T-helper 2 cell treated with Interferon-gamma antibody and Interleukin-4, amounts not matched to agents 100 ng/mL and 5 ng/mL, for 36 hours (primary cell): ENCODE measurements around the gene LYSMD3. TPM values are rescaled to one million over a fixed set of nuclear protein-coding genes. Genes with fewer than 3 reads are reported as not detected.

ENCODE experiments used
- intact Hi-C: fragments of 100-400 bp; cut with micrococcal nuclease; formaldehyde crosslinking; loops from one replicate; pipeline ENCODE4 v1.15.1; 2023
- total RNA-seq: library from RNA; stranded (reverse); gene quantifications from 2 replicates; pipeline ENCODE4 v1.2.3, GENCODE V29; 2022

LYSMD3 gene
- total RNA-seq, 1 donor from 2014 or later: 22.8 TPM

- intact Hi-C loops: no loop called here
These were observed 18.7 kb upstream of the LYSMD3 start for GRCh38 chr5:90548069-90548593.

DNA sequence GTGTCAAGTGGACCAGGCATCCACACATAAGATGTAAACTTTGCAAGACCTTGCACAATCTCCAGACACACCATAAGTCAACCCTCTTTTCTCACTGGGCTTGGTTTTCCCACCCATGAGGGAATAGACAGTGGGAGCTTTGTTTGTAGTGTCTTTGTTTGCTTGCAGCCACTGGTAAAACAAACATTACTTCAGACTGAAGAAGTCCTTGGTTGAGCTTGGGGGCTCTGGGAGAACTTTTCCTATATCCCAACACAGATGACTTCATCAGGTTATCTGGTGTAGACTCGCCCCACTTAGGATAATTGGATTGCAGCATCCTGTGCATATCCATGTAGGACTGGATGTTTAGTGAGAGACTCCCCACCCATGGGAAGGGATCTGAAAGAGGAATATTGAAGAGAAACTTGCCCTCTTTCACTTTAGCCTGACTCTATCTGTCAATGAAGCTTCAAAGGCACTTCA, 17.7 kb upstream of the LYSMD3 start:
- intact Hi-C loops: no loop called here

DNA sequence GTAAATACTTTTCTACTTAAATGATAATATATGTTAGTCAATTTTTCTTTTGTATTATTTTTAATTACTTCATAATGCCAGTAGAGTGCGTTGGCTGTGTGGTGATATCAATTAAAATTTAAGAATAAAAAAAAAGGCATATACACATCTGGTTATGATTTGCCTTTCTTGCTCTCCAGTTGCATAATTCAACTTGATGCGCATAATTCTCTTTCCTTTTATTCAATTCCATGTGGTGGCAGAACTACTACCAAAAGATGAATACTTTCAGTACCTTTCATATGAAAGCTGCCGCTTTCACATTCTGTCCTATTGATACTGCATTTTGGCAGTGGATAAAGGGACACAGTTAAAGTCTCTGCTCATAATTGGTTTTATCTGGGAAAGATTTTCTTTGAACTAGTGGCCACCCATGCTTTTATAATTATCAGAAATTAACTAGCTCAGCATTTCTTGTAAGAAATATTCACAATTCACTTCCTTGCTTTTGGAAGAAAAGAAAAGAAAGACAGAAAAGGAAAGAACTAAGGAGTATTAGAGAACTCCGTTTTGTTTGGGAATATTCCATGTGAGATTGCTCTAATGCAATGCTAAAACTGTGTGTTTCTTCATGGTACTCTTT, 16.9 kb upstream of the LYSMD3 start:
- intact Hi-C loops: no loop called here

DNA sequence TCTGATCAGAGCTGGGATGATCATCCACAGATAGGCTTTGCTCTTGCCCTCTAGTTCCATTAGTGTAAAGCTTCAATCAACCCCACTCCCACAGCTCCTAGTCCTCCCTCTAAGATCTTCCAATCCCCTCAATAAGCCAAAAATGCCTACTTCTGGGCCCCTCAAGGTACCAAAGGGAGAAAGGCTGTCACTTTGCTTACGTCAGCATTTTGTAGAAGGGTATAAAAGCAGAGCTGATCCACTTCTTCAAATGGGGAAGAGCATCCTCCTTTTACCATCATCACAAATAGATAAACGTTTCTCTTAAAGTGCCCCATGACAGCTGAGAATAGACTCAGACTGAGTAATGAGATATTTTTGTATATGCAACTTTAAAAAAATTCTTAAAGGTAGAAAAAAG, 16.1 kb upstream of the LYSMD3 start:
- intact Hi-C loops: no loop called here

DNA sequence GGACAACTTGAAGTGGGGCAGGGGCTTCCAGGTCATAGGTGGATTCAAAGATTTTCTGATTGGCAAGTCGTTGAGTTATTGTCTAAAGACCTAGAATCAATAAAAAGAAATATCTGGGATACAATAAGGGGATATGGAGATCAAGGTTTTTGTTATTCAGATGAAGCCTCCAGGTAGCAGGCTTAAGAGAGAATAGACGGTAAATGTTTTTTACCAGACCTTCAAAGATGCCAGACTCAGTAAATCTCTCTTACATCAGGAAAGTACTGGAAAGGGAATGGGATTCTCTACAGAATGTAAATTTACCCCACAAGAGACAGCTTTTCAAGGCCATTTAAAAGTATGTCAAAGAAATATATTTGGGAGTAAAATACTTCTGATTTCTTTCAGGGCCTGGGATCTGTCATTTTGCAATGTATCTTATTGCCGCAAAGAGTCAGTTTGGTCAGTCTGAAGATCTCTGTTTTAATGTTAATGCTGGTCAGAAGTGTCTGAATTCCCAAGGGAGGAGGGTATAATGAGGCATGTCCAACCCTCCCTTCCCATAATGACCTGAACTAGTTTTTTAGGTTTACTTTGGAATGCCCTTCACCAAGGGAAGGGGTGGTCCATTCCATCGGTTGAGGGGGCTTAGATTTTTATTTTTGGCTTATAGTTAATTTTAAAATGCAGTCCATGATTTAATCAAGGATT, 13.6 kb upstream of the LYSMD3 start:
- intact Hi-C loops: no loop called here

DNA sequence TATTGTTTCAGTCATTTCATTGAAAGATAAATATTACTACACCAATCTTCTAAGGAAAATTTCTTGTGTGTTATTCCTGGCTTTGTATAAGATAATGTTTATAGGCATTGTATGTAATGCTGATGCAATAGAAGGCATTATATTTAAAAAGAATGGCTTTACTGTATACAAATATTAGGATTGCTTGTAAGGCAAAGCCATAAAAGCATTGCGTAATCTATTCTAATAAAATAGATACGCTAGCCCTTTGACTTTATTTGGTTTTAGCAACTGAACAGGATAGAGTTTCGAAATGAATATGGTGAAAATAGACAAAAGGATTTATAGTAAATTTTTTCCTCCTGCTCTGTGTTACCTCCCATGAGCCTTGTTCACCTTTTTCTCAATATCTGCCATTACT, 5.5 kb upstream of the LYSMD3 start:
- intact Hi-C loops: no loop called here

DNA sequence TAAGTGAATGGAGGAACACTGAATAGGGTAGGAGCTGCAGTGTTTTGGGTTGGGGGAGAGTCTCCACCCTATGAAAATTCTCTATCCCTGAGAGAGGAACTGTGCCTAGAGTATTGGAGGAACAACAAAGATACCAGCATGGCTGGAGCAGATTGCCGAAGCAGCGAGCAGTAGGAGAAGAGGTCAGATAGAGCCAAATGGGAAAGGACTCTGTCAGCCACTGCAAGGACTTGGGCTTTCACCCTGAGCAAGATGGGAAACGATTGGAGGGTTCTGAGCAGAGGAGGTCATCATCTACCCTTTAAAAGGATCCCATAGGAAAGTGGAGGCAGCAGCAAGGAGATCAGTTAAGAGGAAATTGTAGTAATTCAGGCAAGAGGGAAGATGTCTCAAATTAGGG, 4.4 kb upstream of the LYSMD3 start:
- intact Hi-C loops: no loop called here

DNA sequence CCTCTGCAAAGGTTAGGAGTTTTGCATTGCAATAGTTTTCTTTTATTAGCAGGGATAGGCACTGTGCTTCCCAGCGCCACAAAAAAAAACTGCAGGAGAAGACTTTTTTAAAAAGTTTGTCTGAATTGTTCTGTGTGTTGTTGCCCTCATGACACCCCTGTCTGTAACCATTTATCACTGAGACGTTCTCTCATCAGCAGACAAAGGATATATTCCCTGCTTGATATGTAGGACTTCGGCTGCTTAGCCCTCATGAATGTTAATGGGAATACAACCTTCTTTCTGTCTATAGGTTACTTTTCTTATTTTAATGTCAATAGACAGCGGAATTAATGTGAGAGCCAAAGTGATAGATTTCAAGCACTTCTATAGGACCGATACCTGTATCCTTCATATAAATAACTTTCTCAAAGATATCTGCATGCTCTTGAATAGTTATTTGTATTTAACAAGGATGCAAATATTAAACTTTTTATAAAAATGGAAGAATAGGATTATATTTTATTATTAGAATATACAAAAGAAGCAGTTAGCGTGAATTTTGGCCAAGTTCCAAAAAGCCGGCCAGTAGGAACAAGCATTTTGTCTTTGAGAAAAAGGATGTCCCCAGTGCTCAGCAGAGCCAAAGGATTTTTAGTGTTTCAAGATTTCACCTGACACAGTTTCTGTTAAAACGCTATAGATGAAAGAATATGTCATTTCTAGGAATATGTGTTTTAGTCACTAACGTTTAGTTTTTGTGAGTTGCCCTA, 1.5 kb upstream of the LYSMD3 start:
- intact Hi-C loops: loop anchor here (1.0 kb wide), 1 partner anchor 92 kb away; no protein-coding TSS in a partner anchor

DNA sequence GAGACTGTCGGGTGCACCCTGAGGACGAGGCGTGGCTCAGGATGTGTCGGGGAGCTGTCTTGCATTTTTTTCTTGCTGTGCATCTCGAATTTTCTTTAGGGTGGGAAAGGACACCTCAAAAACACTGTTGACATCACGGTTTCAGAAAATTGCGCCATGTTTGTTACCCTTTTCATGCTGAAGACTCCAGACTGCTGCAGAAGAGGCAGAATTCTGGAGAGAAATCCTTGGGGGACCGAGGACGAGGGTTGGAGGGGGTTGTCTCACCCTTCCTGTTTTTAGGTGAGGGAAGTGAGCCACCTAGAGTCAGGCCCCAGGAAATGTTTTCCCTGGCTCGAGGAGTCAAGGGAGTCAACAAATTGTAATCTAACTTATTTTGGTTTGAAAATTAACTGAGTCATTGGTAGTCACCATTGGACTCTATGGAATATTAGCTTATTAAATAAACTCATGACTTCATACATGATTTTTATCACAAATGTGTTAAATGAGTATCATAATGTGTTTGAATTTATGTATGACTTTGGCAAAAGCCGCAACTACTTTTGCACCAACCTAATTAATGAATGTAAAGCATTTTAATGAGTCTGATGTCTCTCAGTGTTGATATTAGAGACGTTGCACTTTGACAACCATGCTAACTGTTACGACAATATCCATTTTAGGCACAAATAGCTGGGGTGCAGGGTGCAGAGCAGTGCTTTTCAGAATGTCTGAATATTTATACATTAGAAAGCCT, 724 bp upstream of the LYSMD3 start:
- intact Hi-C loops: loop anchor here (1.0 kb wide), 5 partner anchors 56 to 850 kb away; partner anchors contain the start of genes CETN3, MBLAC2 and POLR3G

GRCh38 chr5:90528601-90529193, 687 bp downstream of the LYSMD3 start:
- intact Hi-C loops: loop anchor here (1.0 kb wide), 4 partner anchors 54 to 852 kb away; partner anchors contain the start of genes CETN3, MBLAC2 and POLR3G

GRCh38 chr5:90519081-90519480, 10.3 kb downstream of the LYSMD3 start:
- intact Hi-C loops: no loop called here

- intact Hi-C loops: no loop called here
These were observed 10.7 kb downstream of the LYSMD3 start for GRCh38 chr5:90518661-90519060.

DNA sequence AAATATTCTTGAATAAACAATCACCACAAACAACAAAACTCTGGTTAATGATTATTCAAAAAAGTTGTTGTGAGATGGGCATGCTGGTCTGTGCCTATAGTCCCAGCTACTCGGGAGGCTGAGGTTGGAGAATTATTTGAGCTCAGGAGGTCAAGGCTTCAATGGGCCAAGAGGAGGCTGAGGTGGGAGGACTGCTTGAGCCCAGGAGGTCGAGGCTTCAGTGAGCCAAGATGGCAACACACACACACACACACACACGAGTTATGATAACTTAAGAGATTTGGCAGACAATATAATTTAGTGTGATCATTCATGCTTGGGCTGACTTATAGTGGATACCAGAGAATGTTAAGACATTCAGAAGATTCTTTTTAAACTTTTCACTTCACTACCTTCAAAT, 14.9 kb downstream of the LYSMD3 start:
- intact Hi-C loops: no loop called here

DNA sequence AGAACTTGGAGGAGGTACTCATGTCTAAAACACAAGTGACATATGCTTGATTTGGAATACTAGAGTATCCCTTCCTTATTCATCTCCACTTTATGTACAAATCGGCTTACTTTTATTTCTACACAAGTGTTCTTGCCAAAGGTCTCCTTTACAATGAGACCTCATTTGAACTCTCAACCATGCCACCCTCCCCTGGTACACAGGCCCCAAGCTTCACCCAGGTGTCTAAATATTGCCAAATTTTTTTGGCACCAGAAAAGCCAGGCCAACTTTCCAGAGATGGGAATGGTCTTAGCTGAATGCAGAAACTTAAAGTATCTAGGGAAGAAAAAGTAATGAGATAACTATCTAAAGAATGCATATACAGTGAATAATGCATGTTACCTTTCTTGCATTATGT, 18.9 kb downstream of the LYSMD3 start:
- intact Hi-C loops: no loop called here

- intact Hi-C loops: no loop called here
These were observed 23.2 kb downstream of the LYSMD3 start for GRCh38 chr5:90506221-90506620.

- intact Hi-C loops: no loop called here
These were observed 24.6 kb downstream of the LYSMD3 start for GRCh38 chr5:90504743-90505142.

DNA sequence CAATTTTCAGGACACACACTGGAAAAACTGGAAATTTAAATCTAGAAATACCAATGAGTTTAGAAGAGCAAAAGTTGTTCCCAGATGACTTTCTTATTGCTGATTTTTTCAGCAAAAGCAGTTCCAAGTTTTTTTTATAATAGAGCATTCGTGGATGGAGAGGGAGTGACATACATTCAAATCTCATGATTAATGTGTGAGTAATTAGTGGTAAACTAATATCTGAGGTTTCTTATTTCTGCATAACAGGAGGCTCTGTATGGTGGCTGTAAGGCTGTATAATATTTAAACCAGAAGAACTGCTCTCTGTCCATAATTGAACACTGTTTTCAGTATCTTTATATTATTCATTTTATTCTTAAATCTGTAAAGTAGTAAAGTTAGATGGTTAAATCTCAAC, 25.8 kb downstream of the LYSMD3 start:
- intact Hi-C loops: no loop called here

- intact Hi-C loops: no loop called here
These were observed 34.2 kb downstream of the LYSMD3 start for GRCh38 chr5:90495146-90495545.

DNA sequence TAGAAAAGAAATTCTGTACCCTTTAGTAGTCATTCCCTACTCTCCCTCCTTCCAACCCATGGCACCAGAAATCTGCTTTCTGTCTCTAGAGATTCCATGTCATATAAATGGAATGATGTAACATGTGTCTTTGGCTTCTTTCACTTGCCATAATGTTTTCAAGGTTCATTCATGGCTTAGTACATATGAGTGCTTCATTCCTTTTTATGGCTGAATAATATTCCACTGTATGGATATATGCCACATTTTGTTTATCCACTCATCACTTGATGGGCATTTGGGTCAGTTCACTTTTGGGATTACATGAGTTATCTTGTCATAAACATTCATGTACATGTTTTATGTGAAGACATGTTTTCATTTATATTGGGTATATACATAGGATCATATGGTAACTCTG, 35.3 kb downstream of the LYSMD3 start:
- intact Hi-C loops: no loop called here

DNA sequence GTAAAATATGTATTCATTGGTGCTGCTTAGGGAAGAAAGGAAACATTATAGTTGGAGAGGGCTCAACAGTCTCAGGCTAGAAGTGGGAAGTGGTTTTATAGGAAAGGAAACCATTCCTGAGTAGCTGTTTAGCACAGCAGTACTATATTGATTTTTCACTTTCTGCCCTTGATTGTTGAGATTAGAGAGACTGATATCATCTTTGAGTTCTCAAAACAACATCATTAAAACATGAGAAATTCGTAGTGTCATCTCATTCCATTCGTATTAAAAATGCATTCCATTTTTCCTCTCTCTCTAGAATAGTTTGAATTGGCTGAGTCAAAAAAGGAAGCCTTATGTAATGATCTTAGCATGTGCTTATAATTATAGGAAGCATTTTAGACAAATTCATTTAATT, 40.6 kb downstream of the LYSMD3 start:
- intact Hi-C loops: no loop called here

GRCh38 chr5:90484540-90484939, 44.8 kb downstream of the LYSMD3 start:
- intact Hi-C loops: no loop called here
